Measurements from ENCODE around the gene MAP4K2.

GRCh38 chr11:64846998-64847666 lies 44.1 kb upstream of the MAP4K2 start:
- TF ChIP-seq CTCF (IDR thresholded peaks at IDR 0.05; ENCODE audit: low read length) = peak; percentile 95
- no peak for TF ChIP-seq EZH2 (optimal IDR thresholded peaks at IDR 0.05; ENCODE audit: low read depth, low read length)

Measured in MM.1S (cell line).